K562 (cell line): Measurements from ENCODE around the gene ERICH2.

ENCODE experiments used
- HIVEP1 ChIP-seq: fragments of 250-450 bp; sonication (Bioruptor Pico); IDR thresholded peaks from 2 replicates; pipeline ENCODE4 v1.4.0; 2020; ENCODE audit warnings: mild to moderate bottlenecking
- MGA ChIP-seq: fragments of 450-650 bp; IDR thresholded peaks from 2 replicates; pipeline ENCODE4 v1.6.1; 2016; ENCODE audit warnings: mild to moderate bottlenecking, moderate library complexity
- NCOR1 ChIP-seq: fragments of 450-650 bp; IDR thresholded peaks from 2 replicates; pipeline ENCODE4 v1.6.1; 2016; ENCODE audit warnings: mild to moderate bottlenecking, moderate library complexity
- RNF2 ChIP-seq: sonication (generic); IDR thresholded peaks from 2 replicates; pipeline ENCODE4 v1.6.1; 2016
- ZNF12 ChIP-seq: sonication (generic); formaldehyde crosslinking; IDR thresholded peaks from 2 replicates; pipeline ENCODE4 v1.4.0; 2020; ENCODE audit warnings: mild to moderate bottlenecking, missing genetic modification reagents
- ZNF707 ChIP-seq: fragments of 250-450 bp; sonication (Bioruptor Pico); conservative IDR thresholded peaks from 2 replicates; pipeline ENCODE4 v1.8.0; 2022; ENCODE audit warnings: inconsistent platforms, mild to moderate bottlenecking, moderate library complexity
- TF ChIP-seq, protein P1 (sequence below): IDR thresholded peaks from 3 replicates; pipeline ENCODE4 v1.6.1; 2011; ENCODE audit warnings: borderline replicate concordance, mild to moderate bottlenecking; ENCODE audit not compliant: insufficient read length, insufficient read depth
- TF ChIP-seq, protein P2 (sequence below): fragments of 450-650 bp; formaldehyde crosslinking; IDR thresholded peaks from 2 replicates; pipeline ENCODE4 v1.4.0; 2022; ENCODE audit warnings: missing genetic modification characterization
- TF ChIP-seq, protein P3 (sequence below), 2 experiments: fragments of 450-650 bp; formaldehyde crosslinking in 1 of 2; IDR thresholded peaks; 2 replicates each; pipeline versions ENCODE4 v1.4.0 to v1.6.1; 2014 to 2020; ENCODE audit warnings: mild to moderate bottlenecking in 2 of 2, borderline replicate concordance in 1 of 2, low read depth in 1 of 2

DNA sequence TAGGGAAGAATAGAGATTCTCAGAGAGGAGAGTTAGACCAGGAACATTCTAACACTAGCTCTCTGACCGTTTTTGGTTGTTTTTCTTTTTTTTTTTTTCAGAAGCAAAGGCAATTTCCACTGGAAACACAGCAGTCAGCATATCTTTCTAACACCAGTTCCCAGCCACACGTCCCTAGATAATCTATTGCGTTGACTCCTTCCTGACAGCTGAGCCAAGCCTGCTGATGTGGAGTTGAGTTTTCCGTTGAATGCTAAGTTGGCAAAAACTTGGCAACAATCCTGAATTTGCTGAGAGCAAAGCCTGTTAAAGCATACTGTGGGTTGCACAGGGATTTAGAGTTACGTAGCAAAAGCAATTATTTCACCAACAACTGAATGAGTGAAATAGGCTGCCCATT, 65.8 kb downstream of the ERICH2 start:
- TF ChIP-seq HIVEP1 (CRISPR knock-in tag), result no peak
- TF ChIP-seq, protein P1, sequence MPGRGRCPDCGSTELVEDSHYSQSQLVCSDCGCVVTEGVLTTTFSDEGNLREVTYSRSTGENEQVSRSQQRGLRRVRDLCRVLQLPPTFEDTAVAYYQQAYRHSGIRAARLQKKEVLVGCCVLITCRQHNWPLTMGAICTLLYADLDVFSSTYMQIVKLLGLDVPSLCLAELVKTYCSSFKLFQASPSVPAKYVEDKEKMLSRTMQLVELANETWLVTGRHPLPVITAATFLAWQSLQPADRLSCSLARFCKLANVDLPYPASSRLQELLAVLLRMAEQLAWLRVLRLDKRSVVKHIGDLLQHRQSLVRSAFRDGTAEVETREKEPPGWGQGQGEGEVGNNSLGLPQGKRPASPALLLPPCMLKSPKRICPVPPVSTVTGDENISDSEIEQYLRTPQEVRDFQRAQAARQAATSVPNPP, result no peak
- no peak for TF ChIP-seq ZNF12 (CRISPR knock-in tag)
- TF ChIP-seq, protein P2, sequence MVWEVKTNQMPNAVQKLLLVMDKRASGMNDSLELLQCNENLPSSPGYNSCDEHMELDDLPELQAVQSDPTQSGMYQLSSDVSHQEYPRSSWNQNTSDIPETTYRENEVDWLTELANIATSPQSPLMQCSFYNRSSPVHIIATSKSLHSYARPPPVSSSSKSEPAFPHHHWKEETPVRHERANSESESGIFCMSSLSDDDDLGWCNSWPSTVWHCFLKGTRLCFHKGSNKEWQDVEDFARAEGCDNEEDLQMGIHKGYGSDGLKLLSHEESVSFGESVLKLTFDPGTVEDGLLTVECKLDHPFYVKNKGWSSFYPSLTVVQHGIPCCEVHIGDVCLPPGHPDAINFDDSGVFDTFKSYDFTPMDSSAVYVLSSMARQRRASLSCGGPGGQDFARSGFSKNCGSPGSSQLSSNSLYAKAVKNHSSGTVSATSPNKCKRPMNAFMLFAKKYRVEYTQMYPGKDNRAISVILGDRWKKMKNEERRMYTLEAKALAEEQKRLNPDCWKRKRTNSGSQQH (CRISPR knock-in tag), result no peak
- TF ChIP-seq ZNF707 (CRISPR knock-in tag), result no peak
- TF ChIP-seq RNF2, result no peak
- TF ChIP-seq, protein P3, sequence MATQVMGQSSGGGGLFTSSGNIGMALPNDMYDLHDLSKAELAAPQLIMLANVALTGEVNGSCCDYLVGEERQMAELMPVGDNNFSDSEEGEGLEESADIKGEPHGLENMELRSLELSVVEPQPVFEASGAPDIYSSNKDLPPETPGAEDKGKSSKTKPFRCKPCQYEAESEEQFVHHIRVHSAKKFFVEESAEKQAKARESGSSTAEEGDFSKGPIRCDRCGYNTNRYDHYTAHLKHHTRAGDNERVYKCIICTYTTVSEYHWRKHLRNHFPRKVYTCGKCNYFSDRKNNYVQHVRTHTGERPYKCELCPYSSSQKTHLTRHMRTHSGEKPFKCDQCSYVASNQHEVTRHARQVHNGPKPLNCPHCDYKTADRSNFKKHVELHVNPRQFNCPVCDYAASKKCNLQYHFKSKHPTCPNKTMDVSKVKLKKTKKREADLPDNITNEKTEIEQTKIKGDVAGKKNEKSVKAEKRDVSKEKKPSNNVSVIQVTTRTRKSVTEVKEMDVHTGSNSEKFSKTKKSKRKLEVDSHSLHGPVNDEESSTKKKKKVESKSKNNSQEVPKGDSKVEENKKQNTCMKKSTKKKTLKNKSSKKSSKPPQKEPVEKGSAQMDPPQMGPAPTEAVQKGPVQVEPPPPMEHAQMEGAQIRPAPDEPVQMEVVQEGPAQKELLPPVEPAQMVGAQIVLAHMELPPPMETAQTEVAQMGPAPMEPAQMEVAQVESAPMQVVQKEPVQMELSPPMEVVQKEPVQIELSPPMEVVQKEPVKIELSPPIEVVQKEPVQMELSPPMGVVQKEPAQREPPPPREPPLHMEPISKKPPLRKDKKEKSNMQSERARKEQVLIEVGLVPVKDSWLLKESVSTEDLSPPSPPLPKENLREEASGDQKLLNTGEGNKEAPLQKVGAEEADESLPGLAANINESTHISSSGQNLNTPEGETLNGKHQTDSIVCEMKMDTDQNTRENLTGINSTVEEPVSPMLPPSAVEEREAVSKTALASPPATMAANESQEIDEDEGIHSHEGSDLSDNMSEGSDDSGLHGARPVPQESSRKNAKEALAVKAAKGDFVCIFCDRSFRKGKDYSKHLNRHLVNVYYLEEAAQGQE (IDR thresholded peaks at IDR 0.05; ENCODE audit: borderline replicate concordance), result no peak
- TF ChIP-seq, protein P3 (CRISPR knock-in tag; IDR thresholded peaks at IDR 0.05; ENCODE audit: low read depth), result no peak
- TF ChIP-seq NCOR1, result no peak
- no peak for TF ChIP-seq MGA
